Hippocampal formation (tissue), 2 donors: ENCODE results near the gene TCP11L1.

Experiments
- DNase-seq, 2 donors: peaks; one replicate each; lab custom pipeline; 2025; lab: John Stamatoyannopoulos, UW

TCP11L1 gene, protein sequence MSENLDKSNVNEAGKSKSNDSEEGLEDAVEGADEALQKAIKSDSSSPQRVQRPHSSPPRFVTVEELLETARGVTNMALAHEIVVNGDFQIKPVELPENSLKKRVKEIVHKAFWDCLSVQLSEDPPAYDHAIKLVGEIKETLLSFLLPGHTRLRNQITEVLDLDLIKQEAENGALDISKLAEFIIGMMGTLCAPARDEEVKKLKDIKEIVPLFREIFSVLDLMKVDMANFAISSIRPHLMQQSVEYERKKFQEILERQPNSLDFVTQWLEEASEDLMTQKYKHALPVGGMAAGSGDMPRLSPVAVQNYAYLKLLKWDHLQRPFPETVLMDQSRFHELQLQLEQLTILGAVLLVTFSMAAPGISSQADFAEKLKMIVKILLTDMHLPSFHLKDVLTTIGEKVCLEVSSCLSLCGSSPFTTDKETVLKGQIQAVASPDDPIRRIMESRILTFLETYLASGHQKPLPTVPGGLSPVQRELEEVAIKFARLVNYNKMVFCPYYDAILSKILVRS

DNA sequence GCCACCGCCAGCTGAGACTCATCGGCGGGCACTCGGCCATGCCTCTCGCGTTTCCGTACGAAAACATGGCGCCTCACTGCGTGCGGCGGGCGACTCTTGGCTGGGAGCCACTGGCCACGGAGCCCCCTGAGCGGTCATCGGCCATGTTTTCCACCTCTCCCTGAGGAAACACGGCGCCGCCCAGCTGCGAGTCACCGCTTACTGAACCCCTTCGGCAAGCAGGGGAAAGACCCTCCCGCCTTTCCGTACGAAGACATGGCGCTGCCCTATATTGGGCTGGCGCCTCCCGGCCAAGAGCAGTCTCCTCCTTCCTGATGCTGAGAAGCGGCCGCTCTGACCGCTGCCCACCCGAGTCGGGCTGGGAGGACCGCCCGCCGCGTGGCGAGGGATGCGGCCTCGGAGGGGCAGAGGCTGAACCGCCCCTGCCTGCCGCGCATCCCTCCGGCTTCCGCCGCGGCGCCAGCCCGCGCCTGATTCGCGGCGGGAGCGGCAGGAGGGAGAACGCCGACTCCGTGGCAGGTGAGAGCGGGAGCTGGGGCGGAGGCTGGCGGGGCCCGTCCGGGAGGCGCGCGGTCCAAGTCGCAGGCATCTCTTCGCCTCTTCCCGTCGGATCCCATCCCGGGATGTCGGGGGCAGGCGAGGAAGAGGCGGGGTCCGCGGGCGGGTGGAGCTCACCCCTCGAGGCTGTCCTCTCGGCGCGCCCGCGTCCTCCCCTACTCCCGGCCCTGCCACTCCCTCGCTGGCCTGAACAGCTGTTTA, at the start of gene TCP11L1:
Gene TCP11L1 (plus strand): TSS at position 299 of the 759 bp plus-strand sequence. CDS start 4,202 bp downstream, outside the sequence.
- peak; percentile 93 to 94 for DNase-seq

DNA sequence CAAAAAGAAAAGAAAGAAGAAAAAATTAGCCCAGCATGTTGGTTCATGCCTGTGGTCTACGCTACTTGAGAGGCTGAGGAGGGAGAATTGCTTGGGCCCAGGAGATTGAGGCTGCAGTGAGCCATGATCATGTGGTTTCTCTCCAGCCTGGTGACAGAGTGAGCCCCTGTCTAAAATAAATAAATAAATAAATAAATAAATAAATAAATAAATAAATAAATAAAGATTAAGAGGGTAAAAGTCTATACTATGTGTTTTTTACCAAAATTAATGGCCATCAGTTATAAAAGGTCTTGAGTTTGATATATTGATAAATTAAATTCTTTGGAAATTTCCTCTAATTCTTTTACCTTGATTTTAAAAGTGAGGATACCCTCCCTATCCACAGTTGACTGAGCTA, 48.9 kb upstream of the TCP11L1 start:
- no peak for DNase-seq

DNA sequence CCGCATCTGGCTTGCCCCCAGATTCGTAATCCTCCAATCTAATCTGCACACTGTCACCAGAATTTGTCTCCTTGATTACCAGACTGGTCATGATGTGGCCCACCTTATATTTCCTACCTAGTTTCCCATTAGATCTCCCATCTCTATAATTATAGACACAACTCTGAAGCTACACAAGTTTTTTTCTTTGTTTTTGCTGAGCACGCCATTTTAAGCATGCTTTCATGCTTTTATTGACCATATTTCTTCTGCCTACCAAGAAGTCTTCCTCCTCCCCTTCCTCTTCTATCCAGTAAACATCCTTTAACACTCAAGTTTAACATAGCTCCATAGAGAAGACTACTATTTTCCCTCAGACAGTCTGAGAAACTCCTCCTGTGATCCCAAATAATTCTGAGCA, 47.9 kb upstream of the TCP11L1 start:
- DNase-seq: no peak

DNA sequence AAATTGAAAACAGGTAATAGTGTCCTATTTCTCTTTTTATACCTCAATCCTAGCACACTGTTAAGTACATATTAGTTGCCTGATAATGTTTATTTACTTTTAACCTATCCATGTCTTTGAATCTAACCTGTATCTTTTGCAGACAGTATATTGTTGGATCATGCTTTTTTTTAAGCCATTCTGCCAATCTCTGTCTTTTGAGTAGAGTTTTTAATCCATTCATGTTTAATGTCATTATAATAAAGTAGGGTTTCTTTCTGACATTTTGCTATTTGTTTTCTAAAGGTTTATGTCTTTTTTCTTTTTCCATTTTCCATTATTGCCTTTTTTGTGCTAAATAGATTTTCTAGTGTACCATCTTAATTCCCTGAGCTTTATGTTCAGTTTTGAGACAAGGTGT, 47.5 kb upstream of the TCP11L1 start:
- no peak for DNase-seq

DNA sequence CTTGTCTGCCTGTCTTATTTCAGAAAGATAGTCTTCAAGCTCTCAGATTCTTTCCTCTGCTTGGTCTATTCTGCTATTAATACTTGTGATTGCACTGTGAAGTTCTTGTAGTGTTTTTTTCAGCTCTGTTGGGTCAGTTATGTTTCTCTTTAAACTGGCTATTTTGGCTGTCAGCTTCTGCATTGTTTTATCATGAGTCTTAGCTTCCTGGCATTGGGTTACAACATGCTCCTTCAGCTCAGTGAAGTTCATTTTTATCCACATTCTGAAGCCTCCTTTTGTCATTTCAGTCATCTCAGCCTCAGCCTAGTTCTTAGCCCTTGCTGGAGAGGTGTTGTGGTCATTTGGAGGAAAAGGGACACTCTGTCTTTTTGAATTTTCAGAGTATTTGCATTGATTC, 39.2 kb upstream of the TCP11L1 start:
- no peak for DNase-seq

DNA sequence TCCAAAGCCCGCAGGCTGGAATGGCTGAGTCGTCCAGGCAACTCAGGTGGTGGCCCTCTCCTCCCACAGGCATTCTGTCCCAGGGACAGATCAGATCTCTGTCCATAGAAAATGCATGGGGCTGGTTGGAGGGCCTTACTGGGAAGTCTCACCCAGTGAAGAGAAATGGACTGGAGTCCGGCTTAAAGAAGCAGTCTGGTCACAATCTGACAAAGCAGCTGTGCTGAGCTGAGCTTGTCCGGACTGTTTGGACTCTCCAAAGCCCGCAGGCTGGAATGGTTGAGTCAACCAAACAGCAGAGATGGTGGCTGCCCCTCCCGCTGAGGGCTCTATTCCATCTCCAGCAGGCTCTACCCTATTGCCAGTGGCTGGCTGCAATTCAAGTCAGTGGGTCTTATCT, 38.1 kb upstream of the TCP11L1 start:
- DNase-seq: no peak

DNA sequence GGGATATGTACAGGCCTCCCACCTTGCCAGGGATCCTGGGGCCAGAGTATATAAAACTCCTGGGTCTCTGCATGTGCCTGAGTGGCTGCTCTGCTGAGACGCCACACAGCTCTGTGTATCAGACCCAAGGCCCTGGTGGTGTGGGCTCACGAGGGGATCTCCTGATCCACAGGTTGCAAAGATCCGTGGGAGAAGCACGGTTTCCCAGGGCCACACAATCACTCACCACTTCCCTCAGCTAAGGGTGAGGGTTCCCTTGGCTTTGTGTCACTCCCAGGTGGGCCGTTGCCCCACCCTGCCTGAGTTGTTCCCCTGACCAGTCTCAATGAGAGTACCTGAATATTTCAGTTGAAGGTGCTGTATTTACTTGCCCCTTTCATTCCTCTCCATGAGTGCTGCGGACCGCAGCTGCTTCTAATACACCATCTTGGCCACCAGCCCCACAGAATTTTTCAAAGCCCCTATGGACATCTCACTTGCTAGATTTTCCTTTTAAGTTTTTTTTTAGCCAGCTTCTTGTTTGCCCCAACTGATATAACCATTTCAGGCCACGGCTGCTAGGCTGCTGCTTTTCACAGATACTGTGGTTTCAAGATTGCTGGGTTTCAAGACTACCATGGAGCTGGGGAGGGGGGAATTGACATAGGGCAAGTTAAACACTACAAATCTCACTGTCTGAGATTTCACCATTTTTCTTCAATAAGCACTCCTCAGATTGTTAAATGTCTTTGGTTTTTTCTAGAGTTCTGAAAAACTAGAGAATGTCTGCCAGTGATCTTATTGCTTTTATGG, 37.4 kb upstream of the TCP11L1 start:
- DNase-seq: no peak

DNA sequence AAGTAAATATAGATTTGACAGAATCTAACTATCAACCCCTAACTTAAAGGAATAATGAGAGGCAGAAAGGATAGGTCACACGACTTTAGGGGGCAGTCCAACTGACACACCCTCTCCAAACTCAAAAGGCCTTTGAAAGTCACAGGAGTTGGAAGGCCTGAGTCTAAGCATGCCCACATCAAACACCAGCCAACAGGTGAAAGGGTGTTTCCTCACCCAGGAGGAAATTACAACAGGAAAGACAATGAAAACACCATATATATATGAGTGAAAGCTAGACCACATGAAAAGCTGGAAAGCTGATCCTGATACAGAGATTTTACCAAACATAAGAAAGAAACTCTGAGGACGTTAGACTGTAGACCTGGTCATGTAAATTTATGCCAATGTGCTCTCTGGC, 34.2 kb upstream of the TCP11L1 start:
- no peak for DNase-seq

DNA sequence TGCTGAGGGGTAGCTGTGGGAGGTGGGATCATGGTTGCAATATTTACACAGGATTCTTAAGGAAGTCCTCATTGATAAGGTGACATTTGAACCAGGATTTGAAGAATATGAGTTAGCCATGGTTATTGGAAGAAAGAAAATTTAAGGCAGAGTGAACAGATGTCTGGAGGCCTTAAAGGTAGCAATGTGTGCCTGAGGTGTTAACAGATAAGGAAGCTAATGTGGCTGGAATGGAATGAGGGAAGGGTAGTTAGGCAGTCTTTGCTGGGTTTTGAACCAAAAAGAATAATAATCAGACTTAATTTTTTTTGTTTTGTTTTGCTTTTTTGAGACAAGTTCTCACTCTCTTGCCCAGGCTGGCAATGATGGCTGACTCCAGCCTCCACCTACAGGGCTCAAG, 33.4 kb upstream of the TCP11L1 start:
- DNase-seq: no peak

DNA sequence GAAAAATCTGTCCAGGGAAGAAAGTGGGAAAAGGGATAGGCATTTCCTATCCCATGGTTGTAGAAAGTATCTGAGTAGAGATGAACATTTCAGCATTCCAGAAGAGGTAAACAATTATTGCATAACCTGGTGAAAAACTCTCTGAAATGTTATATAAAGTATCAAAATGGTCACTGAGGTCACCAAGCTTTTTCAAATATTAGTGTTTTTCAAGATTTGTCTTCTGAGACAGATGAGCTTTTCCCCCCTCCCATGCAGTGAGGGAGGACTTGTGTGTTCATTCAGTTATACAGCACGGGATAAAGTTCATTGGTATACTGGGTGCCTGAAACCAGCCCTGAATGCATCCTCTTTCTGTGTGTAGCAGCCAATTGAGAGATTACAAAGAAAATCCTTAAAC, 25.6 kb upstream of the TCP11L1 start:
- no peak for DNase-seq

DNA sequence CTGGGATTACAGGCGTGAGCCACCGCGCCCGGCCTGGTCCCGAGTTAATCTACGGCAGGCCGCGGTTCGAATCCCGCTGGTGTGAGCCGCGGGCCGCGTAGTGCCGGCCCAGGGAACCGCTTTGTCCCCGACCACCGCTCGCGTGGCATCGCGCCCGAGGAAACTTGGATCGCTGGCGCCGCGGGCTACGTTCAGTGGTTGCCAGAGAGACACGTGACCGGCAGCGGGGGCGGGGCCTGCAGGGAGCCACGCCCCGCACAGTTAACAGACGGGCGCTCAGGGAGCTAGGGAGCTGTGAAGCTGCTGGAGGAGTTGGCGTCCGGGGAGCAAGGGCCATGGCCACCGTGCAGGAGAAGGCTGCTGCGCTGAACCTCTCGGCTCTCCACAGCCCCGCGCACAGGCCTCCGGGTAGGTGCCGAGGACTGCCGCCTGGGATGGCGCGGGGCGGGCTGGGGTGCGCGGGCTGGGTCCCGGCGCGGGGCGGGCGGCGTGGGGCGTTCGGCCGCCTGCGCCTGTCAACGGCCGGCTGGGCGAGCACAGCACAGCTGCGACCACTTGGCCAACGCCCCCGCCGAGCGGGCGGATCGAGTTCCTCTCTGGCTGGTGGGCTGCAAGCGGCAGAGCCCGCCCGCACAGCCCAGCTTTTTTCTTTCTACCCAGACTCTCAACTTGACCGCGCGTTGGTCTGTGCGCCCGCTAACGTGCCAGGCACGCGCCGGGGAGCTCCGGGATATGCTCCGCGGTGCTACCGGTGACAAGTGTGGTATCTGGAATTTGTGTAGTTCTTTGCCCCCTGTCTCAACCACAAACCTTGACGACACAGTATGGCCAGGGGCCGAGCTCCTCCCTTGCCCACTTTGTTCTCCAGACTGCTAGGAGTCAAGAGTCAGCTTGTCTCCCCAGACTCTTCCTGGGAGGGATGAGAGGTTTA, 23.5 kb upstream of the TCP11L1 start, which contains the start of gene DEPDC7:
Gene DEPDC7 (plus strand): TSS at position 258 of the 931 bp plus-strand sequence. CDS start 78 bp downstream, at position 336.
- peak; percentile 84 to 89 for DNase-seq

DNA sequence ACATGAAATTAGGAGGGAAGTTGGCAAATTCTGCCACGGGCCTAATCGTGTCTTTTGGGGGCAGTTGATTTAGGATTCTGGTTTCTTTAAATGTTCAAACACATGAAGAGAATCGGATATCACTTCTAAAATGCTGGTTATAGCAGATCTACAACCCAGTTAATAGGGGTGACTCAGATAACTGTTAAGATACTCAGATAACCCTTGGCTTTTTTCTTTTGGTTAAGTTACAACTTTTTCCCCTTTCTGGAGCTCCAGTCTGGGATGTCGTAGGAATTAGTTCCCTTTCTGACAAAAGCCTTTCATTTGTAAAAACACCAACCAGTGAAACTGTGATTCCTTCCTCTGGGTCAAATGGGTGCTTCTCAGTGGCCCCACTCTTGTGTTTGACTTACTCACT, 22.7 kb upstream of the TCP11L1 start:
- no peak for DNase-seq

DNA sequence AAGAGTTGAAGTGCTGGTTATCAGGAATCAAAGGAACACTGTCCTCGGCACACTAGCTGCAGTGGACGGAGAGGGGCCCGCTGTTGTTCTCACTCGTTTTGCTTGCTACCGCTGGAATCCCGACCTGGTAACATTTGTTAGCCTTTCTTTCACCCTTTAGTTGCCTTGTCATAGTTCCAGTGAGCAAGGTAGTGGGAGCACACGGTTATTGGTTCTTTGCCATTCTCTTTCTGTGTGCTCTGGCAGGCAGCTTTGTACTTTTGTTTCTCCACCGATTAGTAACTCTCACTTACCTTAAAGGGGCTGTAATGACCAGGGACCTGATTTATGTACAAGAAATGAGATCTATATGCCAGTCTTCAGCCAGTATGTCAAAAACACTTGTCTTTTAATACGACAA, 21.9 kb upstream of the TCP11L1 start:
- DNase-seq: no peak

DNA sequence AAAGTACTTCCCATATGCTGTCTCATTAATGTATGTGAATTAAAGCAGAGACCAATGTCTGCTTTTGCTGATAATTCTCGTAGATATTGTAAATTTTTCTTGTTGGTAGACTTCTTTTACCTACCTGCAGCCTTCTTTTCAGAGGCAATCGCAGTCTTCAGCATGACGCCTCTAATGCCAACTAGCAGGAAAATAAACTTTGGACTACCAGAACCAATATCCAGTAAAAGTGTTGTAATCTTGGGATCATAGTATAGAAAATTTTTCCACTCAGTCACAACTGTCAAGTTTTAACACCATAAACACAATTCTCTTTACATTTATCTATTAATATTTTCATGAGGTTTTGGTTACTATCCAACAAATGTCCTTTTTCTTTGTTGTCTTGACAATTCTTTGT, 21.4 kb upstream of the TCP11L1 start:
- no peak for DNase-seq

DNA sequence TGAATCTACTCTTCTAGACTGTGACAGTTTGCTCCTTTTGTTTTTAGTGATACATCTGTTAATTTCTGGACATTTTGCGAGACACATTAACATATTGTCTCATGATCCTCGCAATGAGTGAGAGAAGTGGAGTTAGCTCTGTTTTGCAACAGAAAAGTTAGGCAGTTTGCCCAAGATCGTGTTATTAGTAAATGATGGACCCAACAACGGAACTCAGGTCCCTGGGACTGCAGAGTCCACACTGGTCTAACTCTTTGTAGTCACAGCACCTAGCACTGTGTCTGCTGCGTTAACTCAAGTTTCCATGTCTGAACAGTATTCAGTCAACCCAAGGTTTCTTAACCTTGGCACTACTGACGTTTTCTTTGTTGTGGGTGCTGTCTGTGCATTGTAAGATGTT, 20.5 kb upstream of the TCP11L1 start:
- no peak for DNase-seq

DNA sequence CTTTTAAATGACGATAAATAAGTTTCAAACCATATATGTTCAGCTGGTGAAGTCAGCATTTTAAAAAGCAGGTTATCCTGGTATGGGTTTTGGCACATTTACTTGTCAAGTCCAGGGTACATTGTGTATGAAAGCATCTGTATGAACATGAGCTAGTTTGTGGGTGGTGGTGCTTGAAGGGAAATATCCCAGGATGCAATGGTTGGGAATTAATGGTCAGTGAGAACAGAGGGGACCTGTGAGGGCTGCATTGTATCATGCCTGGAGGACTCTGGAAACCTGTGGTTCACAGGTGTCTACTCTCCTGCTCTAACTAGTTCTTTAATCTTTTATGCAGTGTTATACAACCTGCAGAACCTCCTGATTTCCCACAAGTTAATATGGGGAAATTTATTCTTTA, 17.9 kb upstream of the TCP11L1 start:
- no peak for DNase-seq

DNA sequence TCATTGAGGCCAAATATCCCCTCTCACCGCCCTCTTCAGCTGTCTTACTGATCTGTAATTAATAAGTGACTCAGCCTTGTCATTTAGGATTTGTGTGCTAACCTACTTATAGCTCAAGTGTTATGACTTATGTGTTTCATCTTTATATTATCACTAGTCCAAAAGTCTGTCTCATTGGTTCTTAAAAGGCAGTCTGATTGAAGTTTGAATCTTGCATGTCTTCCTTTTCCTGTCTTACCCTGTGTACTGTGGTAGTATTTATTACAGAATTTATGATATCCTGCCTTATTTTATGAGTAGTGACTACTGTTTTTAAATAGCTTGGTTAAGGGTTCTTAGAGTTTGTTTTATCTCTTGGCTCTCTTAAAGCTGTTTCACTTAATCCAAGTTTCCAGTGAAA, 17.4 kb upstream of the TCP11L1 start:
- DNase-seq: no peak

DNA sequence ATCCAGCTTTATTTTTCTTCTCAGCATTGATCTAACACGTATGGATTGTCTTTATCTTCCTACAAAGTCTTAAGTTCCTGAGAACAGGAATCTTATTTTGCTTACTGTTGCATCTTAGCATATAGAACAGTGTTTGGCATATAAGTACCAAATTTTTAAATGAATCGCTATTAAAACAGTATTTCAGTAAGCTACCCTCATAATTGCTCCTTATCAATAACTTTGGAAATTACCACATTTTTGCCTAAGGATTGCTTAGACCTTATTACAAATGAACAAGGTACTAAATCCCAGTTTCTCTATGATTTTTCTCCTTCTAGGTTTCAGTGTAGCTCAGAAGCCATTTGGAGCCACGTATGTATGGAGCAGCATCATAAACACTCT, 14.0 kb upstream of the TCP11L1 start:
- DNase-seq: no peak

DNA sequence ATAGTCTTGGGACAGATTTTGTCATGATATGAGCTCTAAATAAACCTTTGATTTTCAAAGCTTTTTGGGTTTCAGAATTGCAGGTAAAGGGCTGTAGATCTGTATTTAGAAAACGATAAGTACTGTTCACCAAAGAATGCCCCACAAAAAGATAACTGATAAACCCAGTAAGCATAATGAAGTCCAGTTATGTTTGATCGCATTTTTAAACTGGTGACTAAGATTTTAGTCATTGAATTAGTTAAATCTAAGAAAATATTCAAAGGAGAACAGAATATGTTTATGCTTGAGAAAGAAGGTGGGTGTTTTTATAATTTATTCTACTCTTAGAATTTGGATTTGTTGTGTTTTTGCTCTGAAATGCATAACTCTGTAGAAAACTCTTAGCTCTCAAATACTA, 12.1 kb upstream of the TCP11L1 start:
- DNase-seq: no peak

DNA sequence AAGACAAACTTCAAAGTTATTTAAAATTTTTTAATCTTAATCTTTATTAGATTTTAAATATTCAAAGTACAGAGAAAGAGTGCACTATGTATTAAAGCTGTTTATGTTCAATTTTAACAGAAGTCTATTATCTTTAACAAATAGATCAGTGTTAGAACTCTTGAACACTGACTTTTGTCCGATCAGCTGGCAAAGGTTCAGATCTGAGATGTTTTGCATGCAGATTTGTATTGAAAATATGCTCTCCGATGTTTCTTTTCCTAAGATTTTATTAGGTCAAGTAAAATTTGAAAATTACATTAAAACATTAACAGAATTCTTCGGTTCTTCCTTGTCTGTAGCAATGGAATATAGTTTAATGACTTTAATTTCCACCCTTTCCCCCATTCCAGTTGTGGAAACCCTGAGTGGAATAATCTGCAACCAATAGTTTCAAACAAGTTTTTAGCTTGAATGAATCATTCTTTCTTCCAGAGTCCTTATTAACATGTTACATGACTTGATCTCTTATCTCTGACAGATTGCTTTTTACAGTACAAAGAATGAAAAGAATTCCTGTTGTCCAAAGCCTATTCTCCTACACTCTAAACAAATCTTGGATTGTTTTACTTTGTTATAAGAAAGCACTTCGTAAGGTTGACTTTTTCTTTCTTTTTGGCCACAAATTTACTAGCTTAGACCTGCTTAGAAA, 11.4 kb upstream of the TCP11L1 start:
- DNase-seq: peak in 1 of 2 donors; percentile 18

DNA sequence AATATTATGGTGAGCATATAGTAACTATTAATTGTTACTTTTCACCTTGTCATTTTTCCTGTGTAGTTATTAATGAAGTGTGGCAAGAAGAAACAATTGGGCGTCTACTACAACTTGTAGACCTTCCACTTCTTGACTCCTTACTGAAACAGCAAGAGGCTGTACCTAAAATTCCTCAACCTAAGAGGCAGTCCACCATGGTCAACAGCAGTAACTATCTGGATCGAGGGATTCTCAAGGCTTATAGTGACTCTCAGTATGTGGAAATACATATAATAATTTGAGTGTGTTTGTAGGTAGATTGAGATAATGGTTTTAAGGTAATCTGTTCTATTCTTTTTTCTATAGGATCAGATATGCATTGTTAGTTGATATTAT, 10.8 kb upstream of the TCP11L1 start:
- DNase-seq: no peak
